ENCODE data around the gene ADAP1. TPM values are rescaled to one million over a fixed set of nuclear protein-coding genes. Genes with fewer than 3 reads are reported as not detected.
"Not testable (repeated sequence)": the region's sequence is repeated elsewhere in the genome, so short reads cannot be mapped to it uniquely, and the experiment has no call there.

The ADAP1 gene
- total RNA-seq, 2 donors from 2014 or later, result 9.2 to 19.9 TPM

DNA sequence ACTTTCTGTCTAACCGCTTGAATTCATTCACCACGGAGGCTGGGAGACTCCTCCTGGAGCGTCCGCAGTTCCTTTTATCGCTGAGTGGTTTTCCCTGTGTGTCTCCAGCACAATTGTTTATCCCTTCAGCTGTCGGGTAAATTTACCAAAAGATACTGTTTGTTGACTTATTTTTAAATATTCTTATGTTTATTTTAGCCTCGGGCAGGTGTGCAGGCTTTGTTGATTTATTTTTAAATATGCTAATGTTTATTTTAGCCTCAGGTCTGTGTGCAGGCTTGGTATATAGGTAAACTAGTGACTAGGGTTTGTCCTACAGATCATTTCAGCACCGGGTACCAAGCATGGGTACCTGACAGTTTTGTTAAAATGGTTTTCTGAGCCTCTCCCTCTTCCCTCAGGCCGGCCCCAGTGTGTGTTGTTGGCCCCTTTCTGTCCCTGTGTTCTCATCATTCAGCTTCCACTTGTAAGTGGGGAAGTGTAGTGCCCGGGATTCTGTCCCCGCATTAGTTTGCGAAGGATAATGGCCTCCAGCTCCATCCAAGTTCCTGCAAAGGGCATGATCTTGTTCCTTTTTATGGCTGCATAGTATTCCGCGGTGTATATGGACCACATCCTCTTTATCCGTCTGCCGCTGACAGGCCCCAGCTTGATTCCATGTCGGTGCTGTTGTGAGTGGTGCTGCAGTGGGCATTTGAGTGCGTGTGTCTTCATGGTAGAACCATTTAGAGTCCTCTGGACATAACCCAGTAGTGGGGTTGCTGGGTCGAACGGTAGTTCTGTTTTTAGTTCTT, 72.8 kb downstream of the ADAP1 start:
- peak overlapping the region in 1 of 2 donors; percentile 22 for H3K27ac Mint-ChIP-seq
- no peaks in the 10 kb centered on the region for H3K9me3 Mint-ChIP-seq
- DNase-seq (ENCODE audit: low spot score in 2 of 2) (no peak), ATAC-seq (no peak)
- H3K36me3 Mint-ChIP-seq, result no peaks in the 10 kb centered on the region

DNA sequence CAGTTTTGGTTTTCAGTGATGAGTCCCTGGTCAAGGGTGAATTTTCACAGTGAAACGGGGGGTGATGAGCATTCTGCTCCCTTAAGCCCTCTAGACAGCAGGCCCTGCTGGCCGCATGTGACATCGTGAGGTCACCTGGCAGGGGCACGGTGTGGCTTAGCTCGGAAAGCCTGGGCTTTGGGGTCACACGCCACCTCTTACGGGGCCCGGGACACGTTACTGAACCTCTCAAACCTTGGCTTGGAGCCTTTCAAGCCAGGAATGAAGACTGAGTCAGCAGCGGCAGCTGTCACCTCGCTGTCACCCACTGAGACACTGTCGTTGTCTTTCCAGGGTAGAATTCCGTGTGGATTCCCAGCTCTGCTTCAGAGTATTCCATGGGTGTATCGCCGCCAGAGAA, 74.0 kb downstream of the ADAP1 start:
- ATAC-seq (no peak), DNase-seq (ENCODE audit: low spot score in 2 of 2) (no peak)
- Mint-ChIP-seq H3K27ac (no peak overlapping the region), H3K9me3 (no peaks in the 10 kb centered on the region), H3K36me3 (no peaks in the 10 kb centered on the region)

GRCh38 chr7:879706-880105, 74.8 kb downstream of the ADAP1 start:
- no peak for DNase-seq (ENCODE audit: low spot score in 2 of 2)

GRCh38 chr7:879093-879492, 75.4 kb downstream of the ADAP1 start:
- no peaks in the 10 kb centered on the region for H3K9me3 Mint-ChIP-seq
- DNase-seq (ENCODE audit: low spot score in 2 of 2) (no peak), ATAC-seq (no peak)
- H3K27ac Mint-ChIP-seq, result no peak overlapping the region
- H3K36me3 Mint-ChIP-seq, result no peaks in the 10 kb centered on the region

More at GRCh38 chr7:879706-880105, 74.8 kb downstream of the ADAP1 start:
- ATAC-seq, result no peak
- Mint-ChIP-seq H3K36me3 (no peaks in the 10 kb centered on the region), H3K27ac (no peak overlapping the region), H3K9me3 (no peaks in the 10 kb centered on the region)

GRCh38 chr7:877312-878232, 76.9 kb downstream of the ADAP1 start:
- no peaks in the 10 kb centered on the region for H3K9me3 Mint-ChIP-seq
- H3K36me3 Mint-ChIP-seq, result peaks cover 0 to 10% of the 10 kb centered on the region in 2 donors
- peak overlapping the region; percentile 90 to 96 for H3K27ac Mint-ChIP-seq
- ATAC-seq, result no peak
- DNase-seq (ENCODE audit: low spot score in 2 of 2), result no peak

- no peak for ATAC-seq
- DNase-seq (ENCODE audit: low spot score in 2 of 2), result no peak
- peak overlapping the region; percentile 90 to 96 for H3K27ac Mint-ChIP-seq
- peaks cover 0 to 10% of the 10 kb centered on the region in 2 donors for H3K36me3 Mint-ChIP-seq
- H3K9me3 Mint-ChIP-seq, result no peaks in the 10 kb centered on the region
Observed at GRCh38 chr7:876972-877311, 77.5 kb downstream of the ADAP1 start.

- Mint-ChIP-seq H3K27ac (peak within 1 kb of the TSS; percentile 90 to 96), H3K9me3 (no peaks in the 10 kb centered on the region), H3K36me3 (peaks cover 0 to 10% of the 10 kb centered on the region in 2 donors)
- DNase-seq (ENCODE audit: low spot score in 2 of 2) (peak; percentile 98 to 100), ATAC-seq (peak; percentile 85 to 86)
Observed at GRCh38 chr7:876077-876971, 78.2 kb downstream of the ADAP1 start, which contains the start of gene GET4. GET4 (plus strand) TSS chr7:876554; CDS start chr7:876646, 92 bp downstream.

GRCh38 chr7:875476-876076, 78.9 kb downstream of the ADAP1 start:
- Mint-ChIP-seq H3K27ac (peak overlapping the region in 1 of 2 donors; percentile 51), H3K36me3 (peaks cover 7 to 10% of the 10 kb centered on the region in 2 donors), H3K9me3 (no peaks in the 10 kb centered on the region)
- DNase-seq (ENCODE audit: low spot score in 2 of 2) (no peak), ATAC-seq (no peak)

DNA sequence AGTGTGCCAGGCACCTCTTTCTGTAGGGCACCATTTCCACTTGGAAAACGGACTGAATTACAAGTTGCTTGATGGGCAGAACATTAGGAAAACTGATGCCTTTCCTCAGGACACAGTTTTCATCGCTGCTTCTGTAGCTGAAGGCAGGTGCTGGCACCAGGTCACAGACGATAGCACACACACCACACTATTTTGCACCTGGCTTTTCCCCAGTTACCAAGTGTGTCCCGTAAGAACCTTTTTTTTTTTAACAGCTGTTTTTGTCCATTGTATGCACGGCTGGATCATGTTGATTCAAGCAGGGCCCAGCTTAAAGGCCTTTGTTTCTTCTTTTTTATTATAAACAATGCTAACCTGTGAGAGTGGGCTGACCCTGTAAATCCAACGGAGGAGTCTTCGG, 79.4 kb downstream of the ADAP1 start:
- Mint-ChIP-seq H3K36me3 (peaks cover 8 to 10% of the 10 kb centered on the region in 2 donors), H3K9me3 (no peaks in the 10 kb centered on the region), H3K27ac (no peak overlapping the region)
- no peak for ATAC-seq
- no peak for DNase-seq (ENCODE audit: low spot score in 2 of 2)

- ATAC-seq (no peak), DNase-seq (ENCODE audit: low spot score in 2 of 2) (no peak)
- no peaks in the 10 kb centered on the region for H3K9me3 Mint-ChIP-seq
- peak overlapping the region; percentile 22 to 78 for H3K27ac Mint-ChIP-seq
- H3K36me3 Mint-ChIP-seq, result peaks cover 10 to 11% of the 10 kb centered on the region in 2 donors
Observed at GRCh38 chr7:874031-874749, 80.3 kb downstream of the ADAP1 start.

DNA sequence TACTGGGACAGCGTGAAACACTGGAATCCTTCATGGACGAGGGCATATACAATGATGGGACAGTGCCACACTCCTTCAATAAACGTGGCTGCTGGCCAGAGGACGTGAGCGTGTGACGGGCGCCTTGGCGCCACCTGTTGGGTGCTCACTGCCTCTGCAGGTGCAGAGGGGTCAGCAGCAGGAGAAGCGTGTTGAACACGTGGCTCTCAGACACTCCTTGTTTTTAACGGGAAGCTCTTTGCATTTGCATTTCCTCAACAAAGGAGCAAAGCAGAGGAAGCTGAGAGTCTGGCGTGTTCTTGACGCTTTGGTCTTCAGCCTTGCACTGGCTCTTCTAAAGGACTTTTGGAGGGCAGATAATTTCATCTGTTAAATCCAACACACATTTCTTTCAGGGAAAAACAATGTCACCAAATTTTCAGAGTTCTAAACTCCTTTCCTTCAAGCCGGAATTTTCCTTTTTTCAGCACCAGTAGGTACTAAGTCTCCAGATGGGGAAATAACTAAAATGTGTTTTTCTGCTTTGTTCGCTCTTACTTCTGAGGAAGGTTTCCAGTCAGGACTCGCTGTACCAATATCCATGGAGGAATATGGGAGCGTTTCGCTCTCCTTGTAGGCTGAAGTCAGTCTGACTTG, 81.0 kb downstream of the ADAP1 start:
- Mint-ChIP-seq H3K27ac (peak overlapping the region; percentile 22 to 78), H3K36me3 (peaks cover 10 to 13% of the 10 kb centered on the region in 2 donors), H3K9me3 (no peaks in the 10 kb centered on the region)

DNA sequence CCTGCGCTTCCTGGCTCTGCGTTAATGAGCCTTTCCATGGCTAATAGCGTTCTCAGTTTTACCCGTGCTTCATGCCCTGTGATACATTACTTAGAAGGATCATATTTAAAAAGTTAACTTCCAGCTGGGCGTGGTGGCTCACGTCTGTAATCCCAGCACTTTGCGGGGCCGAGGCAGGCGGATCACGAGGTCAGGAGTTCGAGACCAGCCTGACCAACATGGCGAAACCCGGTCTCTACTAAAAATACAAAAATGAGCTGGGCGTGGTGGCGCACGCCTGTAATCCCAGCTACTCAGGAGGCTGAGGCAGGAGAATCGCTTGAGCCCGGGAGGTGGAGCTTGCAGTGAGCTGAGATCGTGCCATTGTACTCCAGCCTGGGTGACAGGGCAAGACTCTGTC, 81.8 kb downstream of the ADAP1 start:
- ATAC-seq; H3K9me3 Mint-ChIP-seq; DNase-seq (ENCODE audit: low spot score in 2 of 2): not testable (repeated sequence)
- Mint-ChIP-seq H3K27ac (peak overlapping the region in 1 of 2 donors; percentile 78), H3K36me3 (peaks cover 10 to 13% of the 10 kb centered on the region in 2 donors)

More for the DNA sequence above, 81.0 kb downstream of the ADAP1 start:
- ATAC-seq, result peak; percentile 21 to 38
- DNase-seq (ENCODE audit: low spot score in 2 of 2), result peak; percentile 73 to 77

DNA sequence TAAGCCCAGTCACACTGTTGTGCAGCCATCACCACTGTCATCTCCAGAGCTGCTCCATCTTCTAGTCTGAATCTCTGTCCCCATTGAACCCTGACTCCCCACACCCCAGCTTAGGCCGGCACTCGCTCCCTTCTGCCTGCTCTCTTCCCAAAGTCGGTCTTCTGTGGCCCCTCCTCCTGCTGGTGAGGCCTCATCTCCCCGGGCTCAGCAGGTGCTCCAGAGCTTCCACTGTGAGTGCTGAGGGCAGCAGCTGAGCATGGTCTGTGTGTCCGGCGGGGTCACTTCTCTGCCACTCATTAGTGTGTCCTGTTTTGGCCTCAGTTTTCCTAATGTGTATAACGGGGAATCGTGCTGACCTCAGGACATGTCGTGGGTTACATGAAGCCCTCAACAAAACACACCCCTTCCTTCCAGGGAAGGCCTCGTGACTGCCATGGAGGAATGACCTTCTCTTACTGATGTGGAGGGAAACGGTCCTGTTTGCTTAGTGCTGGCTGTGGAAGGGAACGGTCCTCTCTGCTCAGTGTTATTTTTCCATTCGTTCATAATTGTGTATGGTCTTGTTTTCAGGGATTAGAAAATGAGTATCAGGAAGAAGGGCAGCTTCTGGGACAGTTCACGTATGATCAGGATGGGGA, 82.5 kb downstream of the ADAP1 start:
- no peaks in the 10 kb centered on the region for H3K9me3 Mint-ChIP-seq
- no peak for DNase-seq (ENCODE audit: low spot score in 2 of 2)

GRCh38 chr7:869348-869747, 85.1 kb downstream of the ADAP1 start:
- Mint-ChIP-seq H3K9me3 (no peaks in the 10 kb centered on the region), H3K27ac (peak overlapping the region in 1 of 2 donors; percentile 29), H3K36me3 (peaks cover 10 to 13% of the 10 kb centered on the region in 2 donors)
- ATAC-seq, result no peak
- DNase-seq (ENCODE audit: low spot score in 2 of 2), result no peak

More for the DNA sequence above, 82.5 kb downstream of the ADAP1 start:
- H3K36me3 Mint-ChIP-seq, result peaks cover 10 to 13% of the 10 kb centered on the region in 2 donors
- H3K27ac Mint-ChIP-seq, result peak overlapping the region in 1 of 2 donors; percentile 60
- no peak for ATAC-seq

GRCh38 chr7:868189-868486, 86.3 kb downstream of the ADAP1 start:
- H3K36me3 Mint-ChIP-seq, result peaks cover 2 to 13% of the 10 kb centered on the region in 2 donors
- no peaks in the 10 kb centered on the region for H3K9me3 Mint-ChIP-seq
- ATAC-seq (no peak), DNase-seq (ENCODE audit: low spot score in 2 of 2) (no peak)
- no peak overlapping the region for H3K27ac Mint-ChIP-seq

Data from activated naive CD4-positive, alpha-beta T cell treated with anti-CD3 and anti-CD28 coated beads, Interleukin-2, amount 50 U/mL, for 72 hours (primary cell).